Measurements from ENCODE around the gene RNF10.

Gene RNF10

DNA sequence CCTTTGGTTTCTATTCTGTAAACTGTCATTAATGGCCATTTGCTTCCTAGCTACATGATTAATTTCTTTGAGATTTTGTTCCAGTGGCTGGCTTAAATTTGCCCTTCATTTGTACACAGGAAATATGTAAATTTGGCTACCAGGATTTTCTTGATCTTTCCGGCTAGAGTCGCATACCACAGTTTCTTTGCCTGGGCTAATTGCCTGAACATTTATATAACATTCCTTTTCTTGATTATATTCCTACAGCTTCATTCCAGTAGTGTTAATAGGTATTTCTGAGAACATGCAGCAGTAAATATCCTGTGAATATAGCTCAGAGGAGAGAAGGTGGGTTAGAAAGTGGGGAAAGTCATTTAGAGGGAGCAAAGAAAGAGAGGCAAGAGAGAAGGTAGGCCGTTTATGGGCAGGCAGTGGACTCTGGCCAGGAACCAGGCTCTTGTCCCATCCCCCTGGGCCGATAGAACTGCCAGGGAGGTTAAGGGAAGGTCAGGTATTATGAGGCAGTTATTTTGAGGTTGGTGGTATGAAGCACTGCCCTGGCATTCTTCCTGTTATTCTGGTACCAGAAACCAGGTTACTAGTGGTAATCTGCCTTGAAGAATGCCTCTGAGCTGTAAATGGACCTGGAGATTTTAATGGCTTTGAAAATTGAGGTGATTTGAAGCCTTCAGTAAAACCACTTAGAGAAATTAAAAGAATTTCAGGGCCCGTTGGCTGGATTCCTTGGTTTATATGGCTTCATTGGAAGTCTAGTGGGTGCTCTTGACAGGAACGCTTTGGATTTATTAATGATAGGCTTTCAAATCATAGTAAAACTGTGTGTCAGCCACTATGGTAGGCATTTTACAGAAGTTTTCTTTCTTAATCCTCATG, 4.4 kb downstream of the RNF10 start:
- DNase-seq (ENCODE audit: low read depth) = peak; percentile 49
- no peak for TF ChIP-seq CTCF (conservative IDR thresholded peaks at IDR 0.05; ENCODE audit: low read depth, low read length)
- H3K4me3 ChIP-seq (ENCODE audit: low read depth, low read length) = peak overlapping the region; percentile 2

DNA sequence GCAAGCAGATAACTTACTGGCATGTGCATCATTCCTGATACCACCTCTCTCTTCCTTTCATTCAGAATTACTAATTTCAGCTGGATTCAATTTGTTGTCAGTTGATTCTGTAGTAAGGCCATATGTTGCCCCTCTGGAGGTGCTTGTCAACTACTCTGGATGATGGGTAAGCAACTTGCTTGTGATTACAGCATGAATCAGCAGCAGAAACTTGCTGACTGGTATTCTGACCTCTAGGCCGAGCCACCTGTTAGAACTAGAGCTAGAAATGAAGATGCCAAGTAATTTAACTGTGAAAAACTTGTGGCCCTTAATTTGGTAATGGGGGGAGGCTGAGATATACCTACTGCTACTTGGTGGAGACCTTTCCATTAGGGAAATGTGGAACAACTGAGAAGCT, 5.1 kb downstream of the RNF10 start:
- H3K4me3 ChIP-seq (ENCODE audit: low read depth, low read length) = no peak overlapping the region
- peak; percentile 38 for DNase-seq (ENCODE audit: low read depth)
- no peak for TF ChIP-seq CTCF (conservative IDR thresholded peaks at IDR 0.05; ENCODE audit: low read depth, low read length)

DNA sequence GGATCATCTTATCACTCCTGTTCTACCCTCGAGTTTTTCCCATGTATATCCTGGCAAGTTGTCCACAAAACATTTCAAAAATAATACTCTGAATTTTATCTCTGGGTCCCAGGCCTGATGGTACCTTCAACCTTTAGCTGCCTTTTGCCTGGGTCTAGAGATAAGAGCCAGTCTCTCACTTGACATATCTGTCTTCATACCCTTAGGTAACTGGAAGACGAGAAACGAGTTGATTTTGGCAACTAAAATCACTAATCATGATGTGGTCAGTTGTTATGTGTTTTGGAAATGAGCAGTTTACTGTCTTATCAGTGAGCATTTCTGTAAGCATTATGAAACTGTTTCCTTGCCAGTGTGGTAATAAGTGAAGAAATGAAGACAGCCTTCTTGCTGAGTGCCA, 6.3 kb downstream of the RNF10 start:
- no peak for TF ChIP-seq CTCF (conservative IDR thresholded peaks at IDR 0.05; ENCODE audit: low read depth, low read length)
- no peak overlapping the region for H3K4me3 ChIP-seq (ENCODE audit: low read depth, low read length)
- DNase-seq (ENCODE audit: low read depth) = peak; percentile 75

GRCh38 chr12:120542166-120542565, 8.0 kb downstream of the RNF10 start:
- no peak for DNase-seq (ENCODE audit: low read depth)
- TF ChIP-seq CTCF (conservative IDR thresholded peaks at IDR 0.05; ENCODE audit: low read depth, low read length) = no peak
- H3K4me3 ChIP-seq (ENCODE audit: low read depth, low read length) = no peak overlapping the region

DNA sequence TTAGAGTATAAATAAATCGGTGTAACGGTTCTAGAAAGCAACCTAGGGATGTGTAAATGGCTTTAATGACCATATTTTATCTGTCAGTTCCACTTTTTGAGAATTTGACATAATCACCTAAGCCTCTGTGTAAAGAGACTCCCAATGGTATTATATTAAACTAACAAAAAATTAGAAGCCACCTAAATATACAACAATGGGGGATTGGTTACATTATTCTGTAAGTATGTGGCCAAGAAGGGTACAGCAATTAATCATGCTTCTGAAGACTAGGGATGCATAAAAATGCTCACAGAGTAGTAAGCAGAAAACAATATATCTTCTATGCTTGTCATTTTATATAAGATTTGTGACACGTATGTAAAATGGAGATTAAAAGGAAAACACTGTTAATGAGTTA, 10.5 kb downstream of the RNF10 start:
- TF ChIP-seq CTCF (conservative IDR thresholded peaks at IDR 0.05; ENCODE audit: low read depth, low read length) = no peak
- no peak for DNase-seq (ENCODE audit: low read depth)
- no peak overlapping the region for H3K4me3 ChIP-seq (ENCODE audit: low read depth, low read length)

DNA sequence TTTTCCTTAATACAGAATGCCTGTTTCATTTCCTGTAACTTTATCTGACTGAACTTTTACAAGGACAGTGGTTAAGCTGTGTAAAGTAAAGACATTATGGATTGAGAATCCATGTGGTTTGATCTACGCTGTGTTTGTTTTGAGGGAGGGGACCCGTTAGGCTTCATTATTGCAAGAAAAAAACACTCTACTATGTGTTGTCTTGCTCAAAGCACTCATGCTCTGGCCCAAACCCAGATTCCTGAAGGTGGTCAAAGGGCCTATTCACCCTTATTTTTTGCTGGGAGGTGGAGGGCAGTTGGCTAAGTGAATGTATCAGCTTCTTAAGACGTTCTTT, 11.9 kb downstream of the RNF10 start:
- DNase-seq (ENCODE audit: low read depth) = no peak
- no peak for TF ChIP-seq CTCF (conservative IDR thresholded peaks at IDR 0.05; ENCODE audit: low read depth, low read length)
- H3K4me3 ChIP-seq (ENCODE audit: low read depth, low read length) = no peak overlapping the region

- no peak for DNase-seq (ENCODE audit: low read depth)
- H3K4me3 ChIP-seq (ENCODE audit: low read depth, low read length) = no peak overlapping the region
- no peak for TF ChIP-seq CTCF (conservative IDR thresholded peaks at IDR 0.05; ENCODE audit: low read depth, low read length)
Observed at GRCh38 chr12:120554678-120555077, 20.5 kb downstream of the RNF10 start.
